Mesendoderm (in vitro differentiated cells): Measurements from ENCODE around the gene USP7.
"Not testable (repeated sequence)": the region's sequence is repeated elsewhere in the genome, so short reads cannot be mapped to it uniquely, and the experiment has no call there.

Source experiments
- DNase-seq: peaks from one replicate; pipeline ENCODE4 v3.0.0; 2013
- H2AK5ac ChIP-seq: 2 replicates; pipeline ENCODE4 v1.6.1; 2013; ENCODE audit warnings: low read length, inconsistent platforms
- H2BK120ac ChIP-seq: 2 replicates; pipeline ENCODE4 v1.6.1; 2013; ENCODE audit warnings: low read depth, mild to moderate bottlenecking, low read length, moderate library complexity, mixed read lengths
- H2BK15ac ChIP-seq: replicated peaks from 2 replicates; pipeline ENCODE4 v1.6.1; 2013; ENCODE audit warnings: low read depth, mild to moderate bottlenecking, moderate library complexity
- H2BK5ac ChIP-seq: 2 replicates; pipeline ENCODE4 v1.6.1; 2013; ENCODE audit warnings: low read length, inconsistent platforms
- H3K18ac ChIP-seq: 2 replicates; pipeline ENCODE4 v1.6.1; 2013; ENCODE audit warnings: mild to moderate bottlenecking, low read length, mixed read lengths
- H3K23ac ChIP-seq: one replicate; pipeline ENCODE4 v1.6.1; 2013; ENCODE audit warnings: low read length
- H3K27ac ChIP-seq: 2 replicates; pipeline ENCODE4 v1.5.1; 2013; ENCODE audit warnings: low read depth, mild to moderate bottlenecking, inconsistent platforms, low read length, moderate library complexity
- H3K27me3 ChIP-seq: 2 replicates; pipeline ENCODE4 v1.6.1; 2013; ENCODE audit warnings: low read length, control low read depth, mild to moderate bottlenecking, inconsistent platforms; ENCODE audit not compliant: insufficient read depth, poor library complexity
- H3K36me3 ChIP-seq: 2 replicates; pipeline ENCODE4 v1.6.1; 2013; ENCODE audit warnings: low read length, inconsistent platforms; ENCODE audit not compliant: control insufficient read depth, insufficient read depth
- H3K4ac ChIP-seq: one replicate; pipeline ENCODE4 v1.6.1; 2013; ENCODE audit warnings: low read depth, mild to moderate bottlenecking, low read length, moderate library complexity
- H3K4me1 ChIP-seq: 2 replicates; pipeline ENCODE4 v1.6.1; 2013; ENCODE audit warnings: low read depth, low read length, inconsistent platforms; ENCODE audit not compliant: control insufficient read depth
- H3K4me2 ChIP-seq: 2 replicates; pipeline ENCODE4 v1.6.1; 2013; ENCODE audit warnings: low read length
- H3K4me3 ChIP-seq: 2 replicates; pipeline ENCODE4 v1.5.1; 2013; ENCODE audit warnings: mild to moderate bottlenecking, low read length
- H3K56ac ChIP-seq: one replicate; pipeline ENCODE4 v1.6.1; 2013; ENCODE audit warnings: low read length
- H3K79me1 ChIP-seq: 2 replicates; pipeline ENCODE4 v1.6.1; 2013; ENCODE audit warnings: low read length, inconsistent platforms
- H3K79me2 ChIP-seq: 2 replicates; pipeline ENCODE4 v1.6.1; 2013; ENCODE audit warnings: mild to moderate bottlenecking, low read length; ENCODE audit not compliant: control insufficient read depth, insufficient read depth
- H3K9ac ChIP-seq: 2 replicates; pipeline ENCODE4 v1.6.1; 2013; ENCODE audit warnings: low read length, inconsistent platforms
- H4K5ac ChIP-seq: one replicate; pipeline ENCODE4 v1.6.1; 2013; ENCODE audit warnings: low read length
- H4K8ac ChIP-seq: one replicate; pipeline ENCODE4 v1.6.1; 2013; ENCODE audit warnings: low read depth, mild to moderate bottlenecking, control low read depth, low read length, moderate library complexity
- WGBS: extraction: QIAGEN DNeasy Blood & Tissue Kit; methylation state at CpG from one replicate; pipeline ENCODE4 v1.1.7; 2013; ENCODE audit warnings: low lambda C conversion rate, missing lambda C conversion rate; ENCODE audit not compliant: insufficient coverage; ENCODE audit errors: extremely low coverage; 5-methylcytosine and 5-hydroxymethylcytosine counted together

USP7 gene

GRCh38 chr16:8986111-8986510, 22.4 kb upstream of the USP7 start:
- Histone ChIP-seq H3K4me1 (no peaks in the 10 kb centered on the region), H3K56ac (no peak overlapping the region), H3K9ac (no peak overlapping the region), H3K4me2 (no peak overlapping the region), H3K27me3 (no peaks in the 10 kb centered on the region), H2BK120ac (no peak overlapping the region), H4K8ac (no peak overlapping the region), H3K79me2 (no peaks in the 10 kb centered on the region), H2AK5ac (no peak overlapping the region), H3K27ac (no peak overlapping the region), H3K4me3 (no peak overlapping the region), H2BK15ac (no peak overlapping the region), H3K4ac (no peak overlapping the region), H3K18ac (no peak overlapping the region), H3K36me3 (no peaks in the 10 kb centered on the region), H2BK5ac (no peak overlapping the region), H3K23ac (no peak overlapping the region), H4K5ac (no peak overlapping the region), H3K79me1 (no peaks in the 10 kb centered on the region)
- no peak for DNase-seq
- no CpG with 5 or more reads among the region's 6 CpGs for WGBS

- H3K79me2 ChIP-seq = no peaks in the 10 kb centered on the region
- H2BK120ac ChIP-seq = no peak overlapping the region
- H3K4me3 ChIP-seq = no peak overlapping the region
- no peak overlapping the region for H3K27ac ChIP-seq
- no peaks in the 10 kb centered on the region for H3K36me3 ChIP-seq
- no peak overlapping the region for H4K8ac ChIP-seq
- WGBS = no CpG with 5 or more reads among the region's 7 CpGs
- no peak overlapping the region for H4K5ac ChIP-seq
- no peak overlapping the region for H2AK5ac ChIP-seq
- no peak overlapping the region for H3K9ac ChIP-seq
- no peak for DNase-seq
- no peak overlapping the region for H2BK15ac ChIP-seq
- no peaks in the 10 kb centered on the region for H3K79me1 ChIP-seq
- H3K4me1 ChIP-seq = no peaks in the 10 kb centered on the region
- H3K4ac ChIP-seq = no peak overlapping the region
- H3K4me2 ChIP-seq = no peak overlapping the region
- H2BK5ac ChIP-seq = no peak overlapping the region
- no peaks in the 10 kb centered on the region for H3K27me3 ChIP-seq
- no peak overlapping the region for H3K18ac ChIP-seq
- no peak overlapping the region for H3K23ac ChIP-seq
- H3K56ac ChIP-seq = no peak overlapping the region
These were observed 19.1 kb upstream of the USP7 start for GRCh38 chr16:8982816-8983215.

GRCh38 chr16:8981901-8982300, 18.2 kb upstream of the USP7 start:
- not testable (repeated sequence) for H4K5ac ChIP-seq, H3K4me3 ChIP-seq, H3K23ac ChIP-seq, H3K36me3 ChIP-seq, H3K9ac ChIP-seq, H2BK15ac ChIP-seq, H3K79me2 ChIP-seq, H3K79me1 ChIP-seq, H3K27me3 ChIP-seq, H2BK5ac ChIP-seq, H3K4me1 ChIP-seq, DNase-seq, H3K4ac ChIP-seq, H3K56ac ChIP-seq, H3K27ac ChIP-seq, H3K4me2 ChIP-seq, H4K8ac ChIP-seq, H2AK5ac ChIP-seq, H2BK120ac ChIP-seq, H3K18ac ChIP-seq
- WGBS = no CpG with 5 or more reads among the region's 31 CpGs

- H3K9ac ChIP-seq, H3K18ac ChIP-seq, H3K79me2 ChIP-seq, H3K4ac ChIP-seq, H3K27me3 ChIP-seq, H2BK5ac ChIP-seq, H3K27ac ChIP-seq, H3K79me1 ChIP-seq, H4K5ac ChIP-seq, H2BK120ac ChIP-seq, H4K8ac ChIP-seq, H3K56ac ChIP-seq, H2BK15ac ChIP-seq, DNase-seq, H3K4me3 ChIP-seq, H3K4me2 ChIP-seq, H3K23ac ChIP-seq, H2AK5ac ChIP-seq, H3K4me1 ChIP-seq, H3K36me3 ChIP-seq: not testable (repeated sequence)
- WGBS = no CpG with 5 or more reads among the region's 3 CpGs
These were observed 12.5 kb upstream of the USP7 start for GRCh38 chr16:8976189-8976588.

- no CpG with 5 or more reads among the region's 11 CpGs for WGBS
- H3K27me3 ChIP-seq = no peaks in the 10 kb centered on the region
- H3K9ac ChIP-seq = no peak overlapping the region
These were observed 11.3 kb upstream of the USP7 start for GRCh38 chr16:8975039-8975438.

GRCh38 chr16:8972843-8973586, 9.3 kb upstream of the USP7 start:
- Histone ChIP-seq H4K5ac (no peak overlapping the region), H3K23ac (no peak overlapping the region), H4K8ac (no peak overlapping the region), H3K9ac (no peak overlapping the region), H3K79me1 (no peaks in the 10 kb centered on the region), H2BK15ac (no peak overlapping the region), H3K4ac (no peak overlapping the region), H3K18ac (no peak overlapping the region), H3K4me3 (no peak overlapping the region), H3K36me3 (no peaks in the 10 kb centered on the region), H2AK5ac (no peak overlapping the region), H3K4me2 (no peak overlapping the region), H3K56ac (no peak overlapping the region), H3K27ac (no peak overlapping the region), H3K4me1 (no peaks in the 10 kb centered on the region), H3K79me2 (no peaks in the 10 kb centered on the region), H2BK120ac (no peak overlapping the region), H2BK5ac (no peak overlapping the region), H3K27me3 (no peaks in the 10 kb centered on the region)
- WGBS = no CpG with 5 or more reads among the region's 7 CpGs
- no peak for DNase-seq

More at GRCh38 chr16:8975039-8975438, 11.3 kb upstream of the USP7 start:
- no peaks in the 10 kb centered on the region for H3K36me3 ChIP-seq
- H4K8ac ChIP-seq = no peak overlapping the region
- no peak overlapping the region for H2BK15ac ChIP-seq
- no peak overlapping the region for H3K18ac ChIP-seq
- no peak overlapping the region for H3K23ac ChIP-seq
- no peak overlapping the region for H3K27ac ChIP-seq
- H4K5ac ChIP-seq = no peak overlapping the region
- no peaks in the 10 kb centered on the region for H3K79me1 ChIP-seq
- no peak overlapping the region for H2AK5ac ChIP-seq
- H3K4me1 ChIP-seq = no peaks in the 10 kb centered on the region
- H3K56ac ChIP-seq = no peak overlapping the region
- no peak for DNase-seq
- H2BK5ac ChIP-seq = no peak overlapping the region
- H3K79me2 ChIP-seq = no peaks in the 10 kb centered on the region
- no peak overlapping the region for H3K4me2 ChIP-seq
- H3K4ac ChIP-seq = no peak overlapping the region
- H3K4me3 ChIP-seq = no peak overlapping the region
- H2BK120ac ChIP-seq = no peak overlapping the region
